Epithelial cell of esophagus (primary cell): Measurements from ENCODE around the gene NECAB3.
"Not testable (repeated sequence)": the region's sequence is repeated elsewhere in the genome, so short reads cannot be mapped to it uniquely, and the experiment has no call there.

Experiments
- DNase-seq: peaks from one replicate; pipeline ENCODE4 v3.0.0; 2010; ENCODE audit warnings: low read depth
- H3K4me3 ChIP-seq: 2 replicates; pipeline ENCODE4 v1.5.1; 2011; ENCODE audit warnings: mild to moderate bottlenecking, low read length, control low read depth
- CTCF ChIP-seq: IDR thresholded peaks from 2 replicates; pipeline ENCODE4 v1.5.1; 2011; ENCODE audit warnings: low read depth, mild to moderate bottlenecking, low read length, control low read depth, inconsistent platforms; ENCODE audit not compliant: insufficient read depth; ENCODE audit errors: missing control alignments

NECAB3 gene

GRCh38 chr20:33703498-33704137 lies 29.4 kb upstream of the NECAB3 start:
- no peak for TF ChIP-seq CTCF
- no peak overlapping the region for H3K4me3 ChIP-seq
- DNase-seq, result no peak

- DNase-seq, result no peak
- H3K4me3 ChIP-seq, result no peak overlapping the region
- TF ChIP-seq CTCF, result no peak
These were observed 28.6 kb upstream of the NECAB3 start for GRCh38 chr20:33702861-33703260.

GRCh38 chr20:33701629-33702450 lies 27.6 kb upstream of the NECAB3 start:
- H3K4me3 ChIP-seq, result no peak overlapping the region
- no peak for TF ChIP-seq CTCF
- DNase-seq, result no peak

GRCh38 chr20:33700696-33701441 lies 26.6 kb upstream of the NECAB3 start:
- DNase-seq, H3K4me3 ChIP-seq: not testable (repeated sequence)

GRCh38 chr20:33698966-33699365 lies 24.7 kb upstream of the NECAB3 start:
- DNase-seq, H3K4me3 ChIP-seq: not testable (repeated sequence)

GRCh38 chr20:33697129-33697528 lies 22.9 kb upstream of the NECAB3 start:
- TF ChIP-seq CTCF, result no peak
- no peak overlapping the region for H3K4me3 ChIP-seq
- no peak for DNase-seq

GRCh38 chr20:33696448-33696847 lies 22.2 kb upstream of the NECAB3 start:
- DNase-seq, result no peak
- no peak overlapping the region for H3K4me3 ChIP-seq
- TF ChIP-seq CTCF, result no peak

GRCh38 chr20:33694639-33695012 lies 20.4 kb upstream of the NECAB3 start:
- no peak for TF ChIP-seq CTCF
- H3K4me3 ChIP-seq, result no peak overlapping the region
- DNase-seq, result no peak
